CD4-positive, alpha-beta T cell (primary cell): ENCODE results near the gene VARS2. TPM values are rescaled to one million over a fixed set of nuclear protein-coding genes. Genes with fewer than 3 reads are reported as not detected.

Experiments used
- ATAC-seq: fragments of 200-7000 bp; cut with Tn5 transposase; one replicate; pipeline ENCODE4 v1.10.0; 2022; ENCODE audit warnings: mild to moderate bottlenecking; ENCODE audit not compliant: poor library complexity
- CTCF ChIA-PET: fragments of 350-600 bp; sonication (Branson Sonifier 250); formaldehyde crosslinking; loops from one replicate; lab custom pipeline; 2021; ENCODE audit warnings: antibody characterized with exemption, inconsistent platforms; lab: Charles Lee
- POLR2A ChIA-PET: fragments of 350-600 bp; sonication (Branson Sonifier 250); formaldehyde crosslinking; loops from one replicate; lab custom pipeline; 2021; ENCODE audit warnings: antibody characterized with exemption, inconsistent platforms; lab: Charles Lee
- DNase-seq, 14 experiments: peaks; one replicate each; pipeline ENCODE4 v3.0.0-alpha.2; 2013 to 2020; ENCODE audit warnings: mixed read lengths in 2 of 14
- H3K27ac ChIP-seq, 2 donors: one replicate each; pipeline versions ENCODE4 v1.5.1 to v1.7.0; 2013; ENCODE audit warnings: low read length in 2 of 2, low read depth in 1 of 2, mild to moderate bottlenecking in 1 of 2
- H3K27me3 ChIP-seq, 2 experiments: 1 replicate in 1 of 2; 2 replicates in 1 of 2; pipeline versions ENCODE4 v1.6.1 to v1.7.0; 2013; ENCODE audit warnings: low read length in 2 of 2, control low read depth in 1 of 2, mild to moderate bottlenecking in 1 of 2, moderate library complexity in 1 of 2; ENCODE audit not compliant: insufficient read depth in 2 of 2, control insufficient read depth in 1 of 2
- H3K36me3 ChIP-seq: one replicate; pipeline ENCODE4 v1.6.1; 2013; ENCODE audit warnings: low read length, control low read depth; ENCODE audit not compliant: insufficient read depth
- H3K4me1 ChIP-seq: one replicate; pipeline ENCODE4 v1.6.1; 2013; ENCODE audit warnings: low read length, control low read depth; ENCODE audit not compliant: insufficient read depth
- H3K4me3 ChIP-seq: one replicate; pipeline ENCODE4 v1.5.1; 2013; ENCODE audit warnings: mild to moderate bottlenecking, low read length, moderate library complexity
- H3K9me3 ChIP-seq, 2 experiments: 1 replicate in 1 of 2; 2 replicates in 1 of 2; pipeline versions ENCODE4 v1.6.1 to v1.7.0; 2013; ENCODE audit warnings: low read length in 2 of 2, mild to moderate bottlenecking in 2 of 2, control low read depth in 1 of 2, moderate library complexity in 1 of 2; ENCODE audit not compliant: control insufficient read depth in 1 of 2, insufficient read depth in 1 of 2
- H3K27ac Mint-ChIP-seq: one replicate; pipeline ENCODE4 v1.8.0; 2020; ENCODE audit warnings: mixed read lengths
- H3K27me3 Mint-ChIP-seq: one replicate; pipeline ENCODE4 v1.8.0; 2021; ENCODE audit warnings: mixed read lengths
- H3K36me3 Mint-ChIP-seq: one replicate; pipeline ENCODE4 v1.8.0; 2021; ENCODE audit warnings: low read depth, mixed read lengths
- H3K4me1 Mint-ChIP-seq: one replicate; pipeline ENCODE4 v1.8.0; 2021; ENCODE audit warnings: low read depth, mixed read lengths
- H3K4me3 Mint-ChIP-seq: one replicate; pipeline ENCODE4 v1.8.0; 2020; ENCODE audit warnings: mild to moderate bottlenecking, mixed read lengths
- H3K9me3 Mint-ChIP-seq: one replicate; pipeline ENCODE4 v1.8.0; 2020; ENCODE audit warnings: mixed read lengths
- intact Hi-C, 2 experiments: fragments of 100-400 bp; cut with DNase I in 1 of 2; cut with micrococcal nuclease in 1 of 2; formaldehyde crosslinking; loops; one replicate each; pipeline versions ENCODE4 v1.15.1 to v1.9.0; 2023 to 2025; cut with DNase I, micrococcal nuclease
- microRNA-seq: library from miRNA; unstranded; fragments of <30 nt; microRNA quantifications from one replicate; pipeline ENCODE4 v1.2.0, GENCODE V29; 2021; ENCODE audit warnings: borderline microRNAs expressed, borderline replicate concordance
- total RNA-seq, 174 experiments: library from RNA in 2 of 174; stranded (reverse) in 2 of 174; gene quantifications; one replicate each; pipeline ENCODE4 v1.2.3 and lab custom pipeline; 2021 to 2026
- TF ChIP-seq, protein P1 (sequence below): fragments of 200-600 bp; IDR thresholded peaks from one replicate; pipeline ENCODE4 v1.8.0; 2022; ENCODE audit warnings: antibody characterized with exemption, mild to moderate bottlenecking

Gene VARS2
- total RNA-seq, 2 experiments from 2014 or later, result 19.3 to 21.7 TPM

DNA sequence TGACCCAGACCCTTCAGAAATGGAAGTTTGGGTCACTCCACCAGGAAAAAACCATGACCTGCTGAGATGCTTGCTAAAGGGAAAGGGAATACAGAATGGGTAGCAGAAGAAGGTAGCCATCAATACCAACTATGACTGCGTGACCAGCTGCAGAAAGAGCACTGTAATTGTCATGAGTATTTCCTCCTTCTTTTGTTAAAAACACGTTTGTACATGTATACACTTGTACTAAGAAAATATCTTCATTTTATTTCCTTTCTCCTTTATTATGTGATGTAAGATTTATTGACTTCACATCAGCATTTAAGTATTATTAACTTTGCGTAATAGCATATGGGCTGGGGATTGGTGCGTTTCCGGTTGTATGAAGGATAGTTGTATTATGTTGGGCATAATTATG lies 56.9 kb downstream of the VARS2 start:
- Mint-ChIP-seq H3K27ac (no peak overlapping the region), H3K9me3 (no peaks in the 10 kb centered on the region), H3K4me3 (no peak overlapping the region), H3K27me3 (peaks cover 24% of the 10 kb centered on the region), H3K36me3 (no peaks in the 10 kb centered on the region), H3K4me1 (no peaks in the 10 kb centered on the region)
- no peaks in the 10 kb centered on the region for H3K4me1 ChIP-seq
- ChIA-PET POLR2A (no interaction called here), CTCF (no interaction called here)
- TF ChIP-seq, protein P1, sequence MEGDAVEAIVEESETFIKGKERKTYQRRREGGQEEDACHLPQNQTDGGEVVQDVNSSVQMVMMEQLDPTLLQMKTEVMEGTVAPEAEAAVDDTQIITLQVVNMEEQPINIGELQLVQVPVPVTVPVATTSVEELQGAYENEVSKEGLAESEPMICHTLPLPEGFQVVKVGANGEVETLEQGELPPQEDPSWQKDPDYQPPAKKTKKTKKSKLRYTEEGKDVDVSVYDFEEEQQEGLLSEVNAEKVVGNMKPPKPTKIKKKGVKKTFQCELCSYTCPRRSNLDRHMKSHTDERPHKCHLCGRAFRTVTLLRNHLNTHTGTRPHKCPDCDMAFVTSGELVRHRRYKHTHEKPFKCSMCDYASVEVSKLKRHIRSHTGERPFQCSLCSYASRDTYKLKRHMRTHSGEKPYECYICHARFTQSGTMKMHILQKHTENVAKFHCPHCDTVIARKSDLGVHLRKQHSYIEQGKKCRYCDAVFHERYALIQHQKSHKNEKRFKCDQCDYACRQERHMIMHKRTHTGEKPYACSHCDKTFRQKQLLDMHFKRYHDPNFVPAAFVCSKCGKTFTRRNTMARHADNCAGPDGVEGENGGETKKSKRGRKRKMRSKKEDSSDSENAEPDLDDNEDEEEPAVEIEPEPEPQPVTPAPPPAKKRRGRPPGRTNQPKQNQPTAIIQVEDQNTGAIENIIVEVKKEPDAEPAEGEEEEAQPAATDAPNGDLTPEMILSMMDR, result no peak
- no peaks in the 10 kb centered on the region for H3K9me3 ChIP-seq
- no peaks in the 10 kb centered on the region for H3K36me3 ChIP-seq
- H3K27me3 ChIP-seq, result no peaks in the 10 kb centered on the region
- H3K27ac ChIP-seq, result no peak overlapping the region
- no peak overlapping the region for H3K4me3 ChIP-seq
- no peak for DNase-seq
- ATAC-seq, result no peak
- intact Hi-C loops, result no loop called here

DNA sequence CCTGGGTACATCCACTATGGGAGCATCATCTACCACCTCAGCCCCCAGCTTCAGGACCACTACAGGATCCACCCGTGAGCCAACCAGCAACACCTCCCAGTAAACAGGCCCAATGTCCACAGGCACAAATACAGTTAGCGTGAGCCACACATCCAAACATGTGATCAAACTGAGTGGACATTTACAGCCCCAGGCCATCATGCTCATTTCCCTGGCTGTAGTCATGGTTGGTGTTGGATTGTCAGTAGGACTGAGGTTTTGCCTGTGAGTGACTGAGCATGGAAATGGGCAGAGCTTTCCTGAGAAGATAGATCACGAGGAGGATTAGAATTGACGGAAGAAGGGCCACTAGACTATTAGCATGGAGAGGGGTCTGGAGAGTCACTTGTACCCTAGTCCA lies 58.8 kb downstream of the VARS2 start:
- H3K27ac ChIP-seq, result no peak overlapping the region
- TF ChIP-seq, protein P1, result no peak
- no peaks in the 10 kb centered on the region for H3K4me1 ChIP-seq
- H3K4me3 Mint-ChIP-seq, result no peak overlapping the region
- no peaks in the 10 kb centered on the region for H3K36me3 Mint-ChIP-seq
- CTCF ChIA-PET, result no interaction called here
- H3K27me3 Mint-ChIP-seq, result peaks cover 25% of the 10 kb centered on the region
- ATAC-seq (no peak), DNase-seq (no peak)
- no peaks in the 10 kb centered on the region for H3K4me1 Mint-ChIP-seq
- intact Hi-C loops, result no loop called here
- POLR2A ChIA-PET, result no interaction called here
- H3K27me3 ChIP-seq, result no peaks in the 10 kb centered on the region
- no peak overlapping the region for H3K27ac Mint-ChIP-seq
- H3K4me3 ChIP-seq, result no peak overlapping the region
- H3K9me3 ChIP-seq, result no peaks in the 10 kb centered on the region
- no peaks in the 10 kb centered on the region for H3K9me3 Mint-ChIP-seq
- H3K36me3 ChIP-seq, result no peaks in the 10 kb centered on the region

GRCh38 chr6:30974490-30975252 lies 60.6 kb downstream of the VARS2 start:
- Histone ChIP-seq H3K4me1 (no peaks in the 10 kb centered on the region), H3K4me3 (no peak overlapping the region), H3K36me3 (no peaks in the 10 kb centered on the region), H3K27me3 (peaks cover 1 to 4% of the 10 kb centered on the region in 2 experiments), H3K9me3 (no peaks in the 10 kb centered on the region), H3K27ac (no peak overlapping the region)
- intact Hi-C loops, result loop anchor here in 1 of 2 experiments (5.0 kb wide), 1 partner anchor 42 kb away; the partner anchor contains the start of gene SFTA2
- H3K4me1 Mint-ChIP-seq, result no peaks in the 10 kb centered on the region
- no peak overlapping the region for H3K27ac Mint-ChIP-seq
- ChIA-PET CTCF (no interaction called here), POLR2A (no interaction called here)
- no peak for DNase-seq
- no peak for ATAC-seq
- H3K4me3 Mint-ChIP-seq, result no peak overlapping the region
- H3K27me3 Mint-ChIP-seq, result peaks cover 29% of the 10 kb centered on the region
- H3K9me3 Mint-ChIP-seq, result no peaks in the 10 kb centered on the region
- no peaks in the 10 kb centered on the region for H3K36me3 Mint-ChIP-seq
- TF ChIP-seq, protein P1, result no peak

Small RNA genes within 50 kb of the gene (microRNA-seq; reads per million reads assigned to microRNA genes)
- not detected for gene MIR4640

Other genes starting within 250 kb of the VARS2 start
- 10 to 100 TPM; 15.9 to 16.1 TPM for gene DHX16, start 241.2 kb upstream of the VARS2 start, total RNA-seq
- 10 to 100 TPM; 30.9 to 31.6 TPM for gene PPP1R18, start 227.6 kb upstream of the VARS2 start, total RNA-seq
- 1 to 10 TPM; 3.8 to 4.4 TPM for gene NRM, start 223.3 kb upstream of the VARS2 start, total RNA-seq
- gene MDC1, start 197.0 kb upstream of the VARS2 start, total RNA-seq, result 10 to 100 TPM; 50.5 to 56.8 TPM
- 10 to 100 TPM; 76.0 to 78.4 TPM for gene TUBB, start 193.9 kb upstream of the VARS2 start, total RNA-seq
- gene FLOT1, start 171.6 kb upstream of the VARS2 start, total RNA-seq, result 10 to 100 TPM; 31.6 TPM
- gene IER3, start 169.7 kb upstream of the VARS2 start, total RNA-seq, result 1 to 10 TPM; 5.7 to 5.8 TPM
- gene DDR1, start 29.7 kb upstream of the VARS2 start, total RNA-seq, result 1 to 10 TPM; 6.5 to 6.6 TPM
- gene GTF2H4, start 6.0 kb upstream of the VARS2 start, total RNA-seq, result 10 to 100 TPM in 1 of 2 experiments, 1 to 10 TPM in 1; 7.7 to 10.7 TPM
- not detected for gene SFTA2, start 17.9 kb downstream of the VARS2 start, total RNA-seq
- not detected for gene MUCL3, start 26.7 kb downstream of the VARS2 start, total RNA-seq
- not detected for gene MUC21, start 69.5 kb downstream of the VARS2 start, total RNA-seq
- not detected for gene MUC22, start 96.2 kb downstream of the VARS2 start, total RNA-seq
- gene C6orf15, start 198.3 kb downstream of the VARS2 start, total RNA-seq, result not detected
- gene PSORS1C1, start 200.6 kb downstream of the VARS2 start, total RNA-seq, result not detected
- not detected for gene CDSN, start 206.2 kb downstream of the VARS2 start, total RNA-seq
- not detected for gene PSORS1C2, start 224.8 kb downstream of the VARS2 start, total RNA-seq
- gene CCHCR1, start 243.6 kb downstream of the VARS2 start, total RNA-seq, result 10 to 100 TPM; 17.5 to 18.2 TPM
- gene TCF19, start 244.4 kb downstream of the VARS2 start, total RNA-seq, result 1 to 10 TPM; 3.3 to 4.1 TPM